GM12878 (cell line): ENCODE measurements around the gene EML1. TPM values are rescaled to one million over a fixed set of nuclear protein-coding genes. Genes with fewer than 3 reads are reported as not detected.

Experiments
- ATAC-seq: fragments of 200-7000 bp; cut with Tn5 transposase; 3 replicates; pipeline ENCODE4 v1.9.1; 2020; ENCODE audit warnings: mild to moderate bottlenecking, moderate library complexity
- BruUV-seq: library from RNA; stranded (reverse); fragments of 400-500 nt; replicated peaks from 2 replicates; lab custom pipeline; 2021; lab: Mats Ljungman, UMichigan
- CTCF ChIA-PET: fragments of 300-600 bp; sonication (Branson Sonifier 250); formaldehyde crosslinking; extraction: SDS; loops from one replicate; lab custom pipeline; 2021; ENCODE audit warnings: inconsistent platforms; lab: Yijun Ruan, JAX
- POLR2A ChIA-PET: fragments of 350-600 bp; formaldehyde crosslinking; extraction: SDS; loops from one replicate; lab custom pipeline; 2021; ENCODE audit warnings: inconsistent platforms; lab: Charles Lee
- RAD21 ChIA-PET: fragments of 300-600 bp; sonication (Branson Sonifier 250); formaldehyde crosslinking; loops from one replicate; lab custom pipeline; 2023; ENCODE audit warnings: antibody characterized with exemption; ENCODE audit not compliant: unreplicated experiment; lab: Charles Lee
- SMC1A ChIA-PET: fragments of 300-600 bp; sonication (Branson Sonifier 250); formaldehyde crosslinking; loops from one replicate; lab custom pipeline; 2023; ENCODE audit not compliant: unreplicated experiment, uncharacterized antibody; lab: Charles Lee
- DNase-seq: peaks from one replicate; pipeline ENCODE4 v3.0.0-alpha.2; 2011; ENCODE audit warnings: low read depth, low spot score
- FAIRE-seq: peaks from 3 replicates; lab custom pipeline; 2011; peaks lifted over from hg19 to GRCh38; lab: Jason Lieb, UNC
- H2AFZ ChIP-seq: 2 replicates; pipeline ENCODE4 v1.6.0; 2011; ENCODE audit warnings: low read depth, low read length, control low read depth; ENCODE audit not compliant: control insufficient read depth
- H3K27ac ChIP-seq: 2 replicates; pipeline ENCODE4 v1.5.1; 2011; ENCODE audit warnings: control low read depth; ENCODE audit not compliant: control insufficient read depth, insufficient read depth
- H3K27me3 ChIP-seq, 2 experiments: replicated peaks in 1 of 2; 2 replicates each; pipeline versions ENCODE4 v1.6.0 to v1.6.1; 2011; ENCODE audit warnings: low read length in 1 of 2; ENCODE audit not compliant: control insufficient read depth in 2 of 2, insufficient read depth in 2 of 2
- H3K36me3 ChIP-seq, 2 experiments: 2 replicates each; pipeline ENCODE4 v1.5.1; 2011; ENCODE audit warnings: low read length in 1 of 2; ENCODE audit not compliant: control insufficient read depth in 2 of 2, insufficient read depth in 2 of 2
- H3K4me1 ChIP-seq: 2 replicates; pipeline ENCODE4 v1.6.1; 2011; ENCODE audit warnings: mild to moderate bottlenecking, low read length, moderate library complexity, mixed read lengths; ENCODE audit not compliant: control insufficient read depth, insufficient read depth
- H3K4me2 ChIP-seq: 2 replicates; pipeline ENCODE4 v1.6.0; 2011; ENCODE audit warnings: control low read depth; ENCODE audit not compliant: control insufficient read depth, insufficient read depth
- H3K4me3 ChIP-seq: fragments of 200-600 bp; sonication (generic); 2 replicates; pipeline ENCODE4 v1.5.1; 2016
- H3K79me2 ChIP-seq: 2 replicates; pipeline ENCODE4 v1.6.0; 2011; ENCODE audit warnings: low read length; ENCODE audit not compliant: control insufficient read depth, insufficient read depth
- H3K9ac ChIP-seq: 2 replicates; pipeline ENCODE4 v1.8.0; 2011; ENCODE audit warnings: low read length, control low read depth, mixed read lengths; ENCODE audit not compliant: control insufficient read depth, insufficient read depth
- H3K9me3 ChIP-seq: replicated peaks from 3 replicates; pipeline ENCODE4 v1.5.1; 2011; ENCODE audit warnings: mild to moderate bottlenecking, low read length; ENCODE audit not compliant: control insufficient read depth, insufficient read depth
- H4K20me1 ChIP-seq: 2 replicates; pipeline ENCODE4 v1.6.0; 2011; ENCODE audit not compliant: control insufficient read depth, insufficient read depth
- BMI1 ChIP-seq: fragments of 450-650 bp; IDR thresholded peaks from 2 replicates; pipeline ENCODE4 v1.6.1; 2016; ENCODE audit warnings: mild to moderate bottlenecking, moderate library complexity, borderline replicate concordance
- CTCF ChIP-seq, 3 experiments: IDR thresholded peaks in 2 of 3; conservative IDR thresholded peaks in 1 of 3; 2 replicates each; pipeline ENCODE4 v1.5.1; 2011; ENCODE audit warnings: low read depth in 3 of 3, low read length in 3 of 3, mild to moderate bottlenecking in 3 of 3, control low read depth in 2 of 3, moderate library complexity in 2 of 3, inconsistent platforms in 1 of 3, mixed read lengths in 1 of 3; ENCODE audit not compliant: control insufficient read depth in 2 of 3, insufficient read depth in 1 of 3; ENCODE audit errors: extremely low read depth in 1 of 3
- EED ChIP-seq: sonication (generic); IDR thresholded peaks from 2 replicates; pipeline ENCODE4 v1.6.1; 2016; ENCODE audit warnings: antibody characterized with exemption, low read depth
- EP300 ChIP-seq, 2 experiments: fragments of 150-350 bp in 1 of 2; IDR thresholded peaks; 2 replicates each; pipeline ENCODE4 v1.6.1; 2011 to 2012; ENCODE audit warnings: low read depth in 2 of 2, low read length in 2 of 2, borderline replicate concordance in 1 of 2, improper control_type of control experiment in 1 of 2, inconsistent platforms in 1 of 2; ENCODE audit not compliant: control insufficient read depth in 1 of 2
- ESRRA ChIP-seq: IDR thresholded peaks from 2 replicates; pipeline ENCODE4 v1.6.1; 2012; ENCODE audit warnings: mild to moderate bottlenecking, low read length, improper control_type of control experiment
- GATAD2B ChIP-seq: fragments of 450-650 bp; conservative IDR thresholded peaks from 2 replicates; pipeline ENCODE4 v1.6.1; 2017; ENCODE audit warnings: low read depth, mild to moderate bottlenecking, moderate library complexity
- HDAC2 ChIP-seq: fragments of 200-600 bp; sonication (generic); IDR thresholded peaks from 2 replicates; pipeline ENCODE4 v1.6.1; 2017
- KLF5 ChIP-seq: fragments of 450-650 bp; IDR thresholded peaks from 2 replicates; pipeline ENCODE4 v1.6.1; 2014; ENCODE audit warnings: mild to moderate bottlenecking; ENCODE audit not compliant: partially characterized antibody
- MTA2 ChIP-seq: fragments of 450-650 bp; IDR thresholded peaks from 2 replicates; pipeline ENCODE4 v1.6.1; 2016; ENCODE audit warnings: low read depth, mild to moderate bottlenecking, moderate library complexity
- MXI1 ChIP-seq: fragments of 150-350 bp; IDR thresholded peaks from 2 replicates; pipeline ENCODE4 v1.6.1; 2011; ENCODE audit warnings: low read depth, mild to moderate bottlenecking, inconsistent platforms, low read length, improper control_type of control experiment
- PAX8 ChIP-seq: fragments of 450-650 bp; IDR thresholded peaks from 2 replicates; pipeline ENCODE4 v1.6.1; 2017; ENCODE audit warnings: mild to moderate bottlenecking, moderate library complexity
- RAD21 ChIP-seq: IDR thresholded peaks from 2 replicates; pipeline ENCODE4 v1.6.1; 2011; ENCODE audit warnings: mild to moderate bottlenecking, low read depth, low read length, moderate library complexity; ENCODE audit not compliant: insufficient read depth
- RBBP5 ChIP-seq: fragments of 200-600 bp; sonication (generic); conservative IDR thresholded peaks from 2 replicates; pipeline ENCODE4 v1.6.1; 2016
- RUNX3 ChIP-seq: IDR thresholded peaks from 2 replicates; pipeline ENCODE4 v1.6.1; 2012; ENCODE audit warnings: low read length, inconsistent platforms
- SMC3 ChIP-seq: IDR thresholded peaks from 2 replicates; pipeline ENCODE4 v1.6.1; 2011; ENCODE audit warnings: low read length, improper control_type of control experiment, borderline replicate concordance
- TBL1XR1 ChIP-seq: IDR thresholded peaks from 2 replicates; pipeline ENCODE4 v1.6.1; 2012; ENCODE audit warnings: low read depth, low read length, improper control_type of control experiment
- TCF12 ChIP-seq: IDR thresholded peaks from 2 replicates; pipeline ENCODE4 v1.6.1; 2011; ENCODE audit warnings: low read depth, mild to moderate bottlenecking, low read length
- WGBS: methylation state at CpG from one replicate; pipeline ENCODE4 v1.1.6; 2016; ENCODE audit warnings: low lambda C conversion rate; ENCODE audit not compliant: insufficient replicate concordance, insufficient coverage; ENCODE audit errors: missing lambda C conversion rate; 5-methylcytosine and 5-hydroxymethylcytosine counted together
- in situ Hi-C: fragments of 300-500 bp; cut with MboI; formaldehyde crosslinking; loops from 9 replicates; pipeline ENCODE4 v1.14.3; 2018; ENCODE audit warnings: mixed read lengths
- intact Hi-C: fragments of 100-400 bp; cut with micrococcal nuclease; formaldehyde crosslinking; loops from one replicate; pipeline ENCODE4 v1.14.2; 2022; ENCODE audit not compliant: unreplicated experiment
- polyA plus RNA-seq, 11 experiments: library from polyadenylated mRNA; depleted of rRNA in 4 of 11; unstranded in 6 of 11; stranded (reverse) in 5 of 11; fragments of >200 nt; fragmentation: Nextera tagmentation in 4 of 11; fragmentation: Illumina TruSeq in 1 of 11; extraction: Ambion mirVana in 4 of 11; extraction: Trizol in 1 of 11; gene quantifications; 1 replicate in 1 of 11; 2 replicates in 10 of 11; pipeline versions ENCODE4 v1.2.1 to v1.2.3, GENCODE V29; 2011 to 2016; ENCODE audit warnings: inconsistent platforms in 2 of 11, missing spikeins in 2 of 11, low read depth in 1 of 11
- total RNA-seq, 4 experiments: library from RNA; depleted of rRNA in 3 of 4; stranded (reverse); fragments of >200 nt in 3 of 4; fragmentation: Illumina TruSeq in 1 of 4; extraction: Trizol in 1 of 4; gene quantifications; 2 replicates each; pipeline versions ENCODE4 v1.2.1 to v1.2.3, GENCODE V29; 2013 to 2021
- TF ChIP-seq, protein P1 (sequence below): IDR thresholded peaks from 2 replicates; pipeline ENCODE4 v1.6.1; 2012; ENCODE audit warnings: low read length, inconsistent platforms
- TF ChIP-seq, protein P2 (sequence below): fragments of 450-650 bp; IDR thresholded peaks from 2 replicates; pipeline ENCODE4 v1.6.1; 2017; ENCODE audit warnings: low read depth, mild to moderate bottlenecking, moderate library complexity

The EML1 gene
- total and polyA plus RNA-seq, 10 of the 15 experiments (the other 5 are each of a cell fraction or from before 2014, with no cell fraction given) = 0.05 to 3.4 (median 0.11) TPM; not detected in 3

GRCh38 chr14:99946652-99947489 lies 153.7 kb downstream of the EML1 start:
- FAIRE-seq (no peak), ATAC-seq (peak; percentile 90), DNase-seq (no peak)
- Histone ChIP-seq H3K4me3 (0 out of 2 replicates have a peak overlapping the region, but pooled peaks have one; percentile 22), H4K20me1 (no peaks in the 10 kb centered on the region), H3K4me2 (peak overlapping the region; percentile 55; the same call in 1 of the 2 replicates), H3K9me3 (no peaks in the 10 kb centered on the region), H3K36me3 (no peaks in the 10 kb centered on the region), H3K4me1 (peaks cover 8% of the 10 kb centered on the region), H3K9ac (no peak overlapping the region), H2AFZ (no peak overlapping the region; the same call in 1 of the 2 replicates), H3K27ac (no peak overlapping the region), H3K27me3 (peaks cover 0 to 4% of the 10 kb centered on the region in 2 experiments; a peak in 3 of 4 replicates), H3K79me2 (no peaks in the 10 kb centered on the region)
- POLR2A ChIA-PET = no interaction called here
- CTCF ChIA-PET = interaction anchor here (0.6 to 3.3 kb wide), 20 partner anchors 8 to 232 kb away, joined by 3 to 15 read pairs (median 4); no protein-coding TSS in a partner anchor
- RAD21 ChIA-PET = interaction anchor here (1.1 to 2.0 kb wide), 3 partner anchors 10 to 263 kb away, joined by 3 to 5 read pairs (median 3); partner anchors contain the start of gene CYP46A1
- in situ Hi-C loops = no loop called here
- no TSS peak for BruUV-seq
- intact Hi-C loops = loop anchor here (5.0 kb wide), 1 partner anchor 45 kb away; no protein-coding TSS in a partner anchor
- WGBS = 10% methylated on average over 33 of the region's 33 CpGs
- SMC1A ChIA-PET = interaction anchor here (0.8 to 2.7 kb wide), 3 partner anchors 8 to 31 kb away, joined by 3 to 11 read pairs (median 4); no protein-coding TSS in a partner anchor
- TF ChIP-seq HDAC2 (no peak), EED (no peak), MXI1 (no peak), TCF12 (no peak), RUNX3 (peak; percentile 6; the same call in 1 of the 2 replicates), RAD21 (peak; percentile 60), RBBP5 (no peak), BMI1 (no peak), SMC3 (peak; percentile 65), MTA2 (no peak), KLF5 (no peak), EP300 (IDR thresholded peaks at IDR 0.05; ENCODE audit: borderline replicate concordance in 1 of 2, control insufficient read depth in 1 of 2, low read depth in 2 of 2, low read length in 2 of 2) (no peak), GATAD2B (no peak), ESRRA (no peak), TBL1XR1 (no peak), CTCF (IDR thresholded peaks at IDR 0.05 in 2 of 3, conservative IDR thresholded peaks at IDR 0.05 in 1 of 3; ENCODE audit: control insufficient read depth in 2 of 3, extremely low read depth in 1 of 3, insufficient read depth in 1 of 3, low read depth in 3 of 3, low read length in 3 of 3) (peak; percentile 84 to 89 (median 85)), PAX8 (no peak)
- TF ChIP-seq, protein P1, sequence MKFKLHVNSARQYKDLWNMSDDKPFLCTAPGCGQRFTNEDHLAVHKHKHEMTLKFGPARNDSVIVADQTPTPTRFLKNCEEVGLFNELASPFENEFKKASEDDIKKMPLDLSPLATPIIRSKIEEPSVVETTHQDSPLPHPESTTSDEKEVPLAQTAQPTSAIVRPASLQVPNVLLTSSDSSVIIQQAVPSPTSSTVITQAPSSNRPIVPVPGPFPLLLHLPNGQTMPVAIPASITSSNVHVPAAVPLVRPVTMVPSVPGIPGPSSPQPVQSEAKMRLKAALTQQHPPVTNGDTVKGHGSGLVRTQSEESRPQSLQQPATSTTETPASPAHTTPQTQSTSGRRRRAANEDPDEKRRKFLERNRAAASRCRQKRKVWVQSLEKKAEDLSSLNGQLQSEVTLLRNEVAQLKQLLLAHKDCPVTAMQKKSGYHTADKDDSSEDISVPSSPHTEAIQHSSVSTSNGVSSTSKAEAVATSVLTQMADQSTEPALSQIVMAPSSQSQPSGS = no peak
- TF ChIP-seq, protein P2, sequence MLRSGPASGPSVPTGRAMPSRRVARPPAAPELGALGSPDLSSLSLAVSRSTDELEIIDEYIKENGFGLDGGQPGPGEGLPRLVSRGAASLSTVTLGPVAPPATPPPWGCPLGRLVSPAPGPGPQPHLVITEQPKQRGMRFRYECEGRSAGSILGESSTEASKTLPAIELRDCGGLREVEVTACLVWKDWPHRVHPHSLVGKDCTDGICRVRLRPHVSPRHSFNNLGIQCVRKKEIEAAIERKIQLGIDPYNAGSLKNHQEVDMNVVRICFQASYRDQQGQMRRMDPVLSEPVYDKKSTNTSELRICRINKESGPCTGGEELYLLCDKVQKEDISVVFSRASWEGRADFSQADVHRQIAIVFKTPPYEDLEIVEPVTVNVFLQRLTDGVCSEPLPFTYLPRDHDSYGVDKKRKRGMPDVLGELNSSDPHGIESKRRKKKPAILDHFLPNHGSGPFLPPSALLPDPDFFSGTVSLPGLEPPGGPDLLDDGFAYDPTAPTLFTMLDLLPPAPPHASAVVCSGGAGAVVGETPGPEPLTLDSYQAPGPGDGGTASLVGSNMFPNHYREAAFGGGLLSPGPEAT = no peak
